HepG2 (cell line): ENCODE measurements around the gene KCNK7. TPM values are rescaled to one million over a fixed set of nuclear protein-coding genes. Genes with fewer than 3 reads are reported as not detected.

Experiments used
- ATAC-seq: fragments of 200-7000 bp; cut with Tn5 transposase; 3 replicates; pipeline ENCODE4 v1.9.1; 2020; ENCODE audit warnings: mild to moderate bottlenecking, moderate library complexity
- BruUV-seq: library from RNA; stranded (reverse); fragments of 400-500 nt; replicated peaks from 2 replicates; lab custom pipeline; 2021; lab: Mats Ljungman, UMichigan
- CTCF ChIA-PET: fragments of 300-600 bp; formaldehyde crosslinking; extraction: SDS; loops from one replicate; lab custom pipeline; 2021; ENCODE audit warnings: low total read pairs, inconsistent platforms, low intra/inter-chr PET ratio; lab: Yijun Ruan, JAX
- POLR2A ChIA-PET: fragments of 350-600 bp; sonication (Branson Sonifier 250); formaldehyde crosslinking; loops from one replicate; lab custom pipeline; 2020; ENCODE audit warnings: antibody characterized with exemption, inconsistent platforms; lab: Yijun Ruan, JAX
- DNase-seq: peaks from one replicate; pipeline ENCODE4 v3.0.0-alpha.2; 2015; ENCODE audit warnings: low spot score
- FAIRE-seq: peaks from 3 replicates; lab custom pipeline; 2011; peaks lifted over from hg19 to GRCh38; lab: Jason Lieb, UNC
- H2AFZ ChIP-seq: one replicate; pipeline ENCODE4 v1.6.1; 2011; ENCODE audit warnings: low read length, inconsistent platforms
- H3K27ac ChIP-seq: fragments of 300-600 bp; 3 replicates; pipeline ENCODE4 v1.8.0; 2011; ENCODE audit warnings: mixed run types, mild to moderate bottlenecking, mixed read lengths, low read length, inconsistent platforms; ENCODE audit not compliant: insufficient read depth; ENCODE audit errors: extremely low read length
- H3K27me3 ChIP-seq, 2 experiments: fragments of 200-600 bp in 1 of 2; 2 replicates in 1 of 2; 3 replicates in 1 of 2; pipeline versions ENCODE4 v1.6.0 to v1.8.0; 2011; ENCODE audit warnings: low read length in 2 of 2, mild to moderate bottlenecking in 2 of 2, moderate library complexity in 2 of 2, inconsistent platforms in 1 of 2; ENCODE audit not compliant: insufficient read depth in 2 of 2, control insufficient read depth in 1 of 2
- H3K36me3 ChIP-seq, 2 experiments: fragments of 200-600 bp in 1 of 2; replicated peaks in 1 of 2; 2 replicates in 1 of 2; 3 replicates in 1 of 2; pipeline versions ENCODE4 v1.5.1 to v1.8.0; 2011; ENCODE audit warnings: low read length in 2 of 2, inconsistent platforms in 1 of 2; ENCODE audit not compliant: insufficient read depth in 2 of 2, control insufficient read depth in 1 of 2
- H3K4me1 ChIP-seq: 2 replicates; pipeline ENCODE4 v1.5.1; 2012; ENCODE audit warnings: low read length, inconsistent platforms; ENCODE audit not compliant: insufficient read depth
- H3K4me2 ChIP-seq: 2 replicates; pipeline ENCODE4 v1.6.0; 2011; ENCODE audit warnings: low read depth, low read length, inconsistent platforms
- H3K4me3 ChIP-seq, 3 experiments: fragments of 200-600 bp in 1 of 3; sonication (generic), shearing (Covaris generic) in 1 of 3; replicated peaks in 1 of 3; 2 replicates each; pipeline ENCODE4 v1.5.1; 2011 to 2016; ENCODE audit warnings: low read length in 3 of 3, inconsistent platforms in 2 of 3, low read depth in 2 of 3, mild to moderate bottlenecking in 2 of 3, control low read depth in 1 of 3, mixed read lengths in 1 of 3; ENCODE audit not compliant: insufficient read depth in 1 of 3
- H3K79me2 ChIP-seq: one replicate; pipeline ENCODE4 v1.6.1; 2011; ENCODE audit warnings: low read length, inconsistent platforms; ENCODE audit not compliant: insufficient read depth
- H3K9ac ChIP-seq: 2 replicates; pipeline ENCODE4 v1.6.0; 2011; ENCODE audit warnings: mild to moderate bottlenecking, low read depth, low read length, inconsistent platforms; ENCODE audit not compliant: insufficient read depth
- H3K9me3 ChIP-seq: 2 replicates; pipeline ENCODE4 v1.5.1; 2012; ENCODE audit warnings: mild to moderate bottlenecking, low read length
- H4K20me1 ChIP-seq: 2 replicates; pipeline ENCODE4 v1.6.0; 2011; ENCODE audit warnings: inconsistent platforms, mild to moderate bottlenecking, low read length, moderate library complexity; ENCODE audit not compliant: insufficient read depth
- FOXC1 ChIP-seq: sonication (generic); formaldehyde crosslinking; IDR thresholded peaks from 2 replicates; pipeline ENCODE4 v1.8.0; 2022; ENCODE audit warnings: mild to moderate bottlenecking, missing genetic modification reagents, borderline replicate concordance
- GABPB1 ChIP-seq: IDR thresholded peaks from 2 replicates; pipeline ENCODE4 v1.6.1; 2016; ENCODE audit warnings: mild to moderate bottlenecking, missing genetic modification reagents, moderate library complexity, missing compliant biosample characterization
- ZNF605 ChIP-seq: sonication (generic); formaldehyde crosslinking; IDR thresholded peaks from 2 replicates; pipeline ENCODE4 v1.8.0; 2022; ENCODE audit warnings: mild to moderate bottlenecking, missing genetic modification reagents
- ZNF652 ChIP-seq: IDR thresholded peaks from 2 replicates; pipeline ENCODE4 v1.6.1; 2016; ENCODE audit warnings: low read depth, borderline replicate concordance
- ZNF816 ChIP-seq: sonication (generic); formaldehyde crosslinking; IDR thresholded peaks from 2 replicates; pipeline ENCODE4 v1.8.0; 2022; ENCODE audit warnings: missing genetic modification reagents, mild to moderate bottlenecking, borderline replicate concordance
- WGBS: methylation state at CpG from one replicate; pipeline ENCODE4 v1.1.6; 2017; ENCODE audit warnings: low lambda C conversion rate; 5-methylcytosine and 5-hydroxymethylcytosine counted together
- in situ Hi-C: cut with HindIII; loops from 2 replicates; pipeline ENCODE4 v1.10.0; 2017; ENCODE audit warnings: low pct_unique_long_range_greater_than_20kb; ENCODE audit not compliant: extremely low pct_ligation_motif_present
- intact Hi-C: fragments of 100-400 bp; cut with micrococcal nuclease; formaldehyde crosslinking; loops from one replicate; pipeline ENCODE4 v1.10.0; 2022; ENCODE audit not compliant: unreplicated experiment
- polyA plus RNA-seq, 8 experiments: library from polyadenylated mRNA; depleted of rRNA in 3 of 8; stranded (reverse) in 7 of 8; unstranded in 1 of 8; fragments of >200 nt; fragmentation: Illumina TruSeq in 4 of 8; extraction: Trizol in 4 of 8; gene quantifications; 2 replicates each; pipeline versions ENCODE4 v1.2.1 to v1.2.3, GENCODE V29; 2011 to 2016; ENCODE audit warnings: low read depth in 4 of 8, missing spikeins in 1 of 8, mixed read lengths in 1 of 8; ENCODE audit not compliant: insufficient read depth in 1 of 8
- total RNA-seq, 5 experiments: library from RNA; depleted of rRNA; stranded (reverse); fragments of >200 nt; fragmentation: Illumina TruSeq; extraction: Trizol; gene quantifications; 2 replicates each; pipeline ENCODE4 v1.2.3, GENCODE V29; 2016; ENCODE audit warnings: low read depth in 1 of 5
- TF ChIP-seq, protein P1 (sequence below): sonication (generic); formaldehyde crosslinking; IDR thresholded peaks from 2 replicates; pipeline ENCODE4 v1.4.0; 2020; ENCODE audit warnings: mild to moderate bottlenecking, missing genetic modification reagents

The KCNK7 gene
- total and polyA plus RNA-seq, 2 of the 13 experiments (the other 11 are each of a cell fraction or from before 2014, with no cell fraction given): 0.11 TPM; not detected in 1

DNA sequence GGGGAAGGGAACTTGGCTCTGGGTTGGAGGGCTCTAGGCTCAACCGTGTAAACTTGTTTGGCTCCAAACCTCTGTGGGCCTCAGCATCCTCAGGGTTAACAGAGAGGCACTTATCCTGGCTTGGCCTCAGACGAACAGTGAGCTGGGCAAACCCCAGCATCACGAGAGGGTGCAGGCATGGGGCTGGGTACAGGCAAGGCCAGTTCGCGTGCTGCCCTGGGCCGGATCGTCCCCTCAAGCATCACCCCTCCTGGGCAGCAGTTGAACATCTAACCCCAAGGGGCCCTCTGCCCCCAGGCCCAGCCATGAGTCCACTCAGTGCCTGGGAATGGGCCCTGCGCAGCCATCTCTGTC lies 17.9 kb downstream of the KCNK7 start:
- no peak for TF ChIP-seq ZNF816 (CRISPR knock-in tag)
- TF ChIP-seq ZNF605 (CRISPR knock-in tag): peak; percentile 11; the same call in 1 of the 2 replicates
- no peak for TF ChIP-seq FOXC1 (CRISPR knock-in tag)
- TF ChIP-seq, protein P1, sequence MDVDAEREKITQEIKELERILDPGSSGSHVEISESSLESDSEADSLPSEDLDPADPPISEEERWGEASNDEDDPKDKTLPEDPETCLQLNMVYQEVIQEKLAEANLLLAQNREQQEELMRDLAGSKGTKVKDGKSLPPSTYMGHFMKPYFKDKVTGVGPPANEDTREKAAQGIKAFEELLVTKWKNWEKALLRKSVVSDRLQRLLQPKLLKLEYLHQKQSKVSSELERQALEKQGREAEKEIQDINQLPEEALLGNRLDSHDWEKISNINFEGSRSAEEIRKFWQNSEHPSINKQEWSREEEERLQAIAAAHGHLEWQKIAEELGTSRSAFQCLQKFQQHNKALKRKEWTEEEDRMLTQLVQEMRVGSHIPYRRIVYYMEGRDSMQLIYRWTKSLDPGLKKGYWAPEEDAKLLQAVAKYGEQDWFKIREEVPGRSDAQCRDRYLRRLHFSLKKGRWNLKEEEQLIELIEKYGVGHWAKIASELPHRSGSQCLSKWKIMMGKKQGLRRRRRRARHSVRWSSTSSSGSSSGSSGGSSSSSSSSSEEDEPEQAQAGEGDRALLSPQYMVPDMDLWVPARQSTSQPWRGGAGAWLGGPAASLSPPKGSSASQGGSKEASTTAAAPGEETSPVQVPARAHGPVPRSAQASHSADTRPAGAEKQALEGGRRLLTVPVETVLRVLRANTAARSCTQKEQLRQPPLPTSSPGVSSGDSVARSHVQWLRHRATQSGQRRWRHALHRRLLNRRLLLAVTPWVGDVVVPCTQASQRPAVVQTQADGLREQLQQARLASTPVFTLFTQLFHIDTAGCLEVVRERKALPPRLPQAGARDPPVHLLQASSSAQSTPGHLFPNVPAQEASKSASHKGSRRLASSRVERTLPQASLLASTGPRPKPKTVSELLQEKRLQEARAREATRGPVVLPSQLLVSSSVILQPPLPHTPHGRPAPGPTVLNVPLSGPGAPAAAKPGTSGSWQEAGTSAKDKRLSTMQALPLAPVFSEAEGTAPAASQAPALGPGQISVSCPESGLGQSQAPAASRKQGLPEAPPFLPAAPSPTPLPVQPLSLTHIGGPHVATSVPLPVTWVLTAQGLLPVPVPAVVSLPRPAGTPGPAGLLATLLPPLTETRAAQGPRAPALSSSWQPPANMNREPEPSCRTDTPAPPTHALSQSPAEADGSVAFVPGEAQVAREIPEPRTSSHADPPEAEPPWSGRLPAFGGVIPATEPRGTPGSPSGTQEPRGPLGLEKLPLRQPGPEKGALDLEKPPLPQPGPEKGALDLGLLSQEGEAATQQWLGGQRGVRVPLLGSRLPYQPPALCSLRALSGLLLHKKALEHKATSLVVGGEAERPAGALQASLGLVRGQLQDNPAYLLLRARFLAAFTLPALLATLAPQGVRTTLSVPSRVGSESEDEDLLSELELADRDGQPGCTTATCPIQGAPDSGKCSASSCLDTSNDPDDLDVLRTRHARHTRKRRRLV (CRISPR knock-in tag): no peak
- peak; percentile 7; the same call in 1 of the 2 replicates for TF ChIP-seq GABPB1 (CRISPR knock-in tag)
- 0 out of 2 replicates have a peak, but pooled peaks have one; percentile 55 for TF ChIP-seq ZNF652
- no peak overlapping the region for H2AFZ ChIP-seq
- 0% methylated on average over 1 of the region's 8 CpGs for WGBS
- no peak for ATAC-seq
- in situ Hi-C loops (loop anchor here (5.0 kb wide), 1 partner anchor 35 kb away; the partner anchor contains the start of gene MAP3K11), intact Hi-C loops (no loop called here)
- peak overlapping the region; percentile 71; the same call in 1 of the 2 replicates for H3K9ac ChIP-seq
- H3K9me3 ChIP-seq: no peaks in the 10 kb centered on the region
- ChIA-PET CTCF (no interaction called here), POLR2A (interaction anchor here (0.8 to 2.1 kb wide), 8 partner anchors 8 to 159 kb away, joined by 3 to 11 read pairs (median 6); partner anchors contain the start of gene MAP3K11)
- H3K79me2 ChIP-seq: peaks cover 1% of the 10 kb centered on the region
- H3K27me3 ChIP-seq: no peaks in the 10 kb centered on the region
- H4K20me1 ChIP-seq: no peaks in the 10 kb centered on the region
- no peak for DNase-seq
- no peak for FAIRE-seq
- H3K4me1 ChIP-seq: peaks cover 44% of the 10 kb centered on the region
- H3K4me2 ChIP-seq: peak overlapping the region; percentile 89
- BruUV-seq: no TSS peak
- H3K4me3 ChIP-seq: peak overlapping the region in 2 of 3 experiments; percentile 73 to 77; a peak in 3 of 6 replicates
- no peak overlapping the region for H3K27ac ChIP-seq
- peaks cover 2 to 9% of the 10 kb centered on the region in 2 experiments; a peak in 2 of 5 replicates for H3K36me3 ChIP-seq
